Activated CD8-positive, alpha-beta memory T cell treated with anti-CD3 and anti-CD28 coated beads, Interleukin-2, amount 50 U/mL, for 4 hours (primary cell): ENCODE results near the gene C22orf42.

Source experiments
- DNase-seq: peaks from one replicate; pipeline ENCODE4 v3.0.0-alpha.2; 2020

Gene C22orf42

DNA sequence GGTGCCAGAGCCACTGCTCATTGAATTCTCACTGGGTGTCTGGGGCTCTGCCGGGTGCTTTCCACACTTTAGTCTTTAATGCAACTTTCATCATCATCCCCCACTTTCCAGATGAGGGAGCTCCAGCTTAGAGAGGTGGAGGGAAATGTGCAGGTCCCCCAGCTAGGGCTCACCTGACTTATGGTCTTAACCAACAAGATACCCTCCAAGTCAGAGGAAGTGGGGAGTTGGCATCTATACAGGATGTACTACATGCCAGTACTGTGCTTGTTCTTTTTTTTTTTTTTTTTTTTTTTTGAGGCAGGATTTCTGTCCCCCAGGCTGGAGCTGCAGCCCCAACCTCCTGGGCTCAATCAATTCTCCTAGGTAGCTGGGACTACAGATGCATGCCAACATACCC, 26.3 kb downstream of the C22orf42 start:
- no peak for DNase-seq

- DNase-seq, result no peak
Observed at GRCh38 chr22:32132126-32132525, 27.0 kb downstream of the C22orf42 start.

- no peak for DNase-seq
Observed at GRCh38 chr22:32130464-32130863, 28.6 kb downstream of the C22orf42 start.

- no peak for DNase-seq
Observed at GRCh38 chr22:32127904-32128303, 31.2 kb downstream of the C22orf42 start.

DNA sequence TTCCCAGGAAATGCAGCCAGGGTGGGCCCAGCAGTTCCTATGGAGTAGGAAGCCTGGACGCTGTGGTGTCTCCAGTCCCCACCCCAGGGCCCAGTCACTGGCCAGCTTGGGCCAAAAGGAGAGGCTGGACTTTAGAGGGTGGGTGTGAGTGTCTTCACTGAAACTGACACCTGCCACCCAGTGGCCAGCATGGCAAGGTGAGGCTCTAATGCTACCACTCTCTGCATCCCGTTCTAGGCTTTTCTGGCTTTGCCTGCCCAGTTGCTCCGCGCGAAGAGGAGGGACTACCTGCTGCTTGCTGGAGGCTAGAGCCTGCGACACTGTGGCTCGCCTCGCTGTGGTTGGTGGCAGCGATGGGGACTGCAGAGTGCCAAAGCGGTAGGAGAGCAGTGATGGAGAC, 35.4 kb downstream of the C22orf42 start:
- no peak for DNase-seq

GRCh38 chr22:32122899-32123298, 36.2 kb downstream of the C22orf42 start:
- DNase-seq, result no peak

DNA sequence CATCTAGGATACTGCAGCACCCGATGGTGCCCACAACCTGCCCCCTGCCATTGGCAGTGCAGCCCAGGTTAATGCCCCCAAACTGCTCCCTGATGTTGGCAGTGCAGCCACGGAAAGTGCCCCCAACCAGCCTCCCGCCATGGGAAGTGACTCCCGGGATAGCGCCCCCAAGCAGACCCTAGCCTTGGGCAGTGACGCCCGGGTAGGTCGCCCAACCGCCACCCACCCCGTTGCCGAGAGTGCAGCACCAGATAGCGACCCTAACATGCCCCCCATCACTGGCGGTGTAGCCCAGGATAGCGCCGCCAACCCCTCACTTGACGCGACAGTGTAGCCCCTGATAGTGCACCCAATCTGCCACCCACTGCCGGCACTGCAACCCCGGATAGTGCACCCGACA, 38.5 kb downstream of the C22orf42 start:
- no peak for DNase-seq

GRCh38 chr22:32119568-32120235, 39.4 kb downstream of the C22orf42 start:
- no peak for DNase-seq

DNA sequence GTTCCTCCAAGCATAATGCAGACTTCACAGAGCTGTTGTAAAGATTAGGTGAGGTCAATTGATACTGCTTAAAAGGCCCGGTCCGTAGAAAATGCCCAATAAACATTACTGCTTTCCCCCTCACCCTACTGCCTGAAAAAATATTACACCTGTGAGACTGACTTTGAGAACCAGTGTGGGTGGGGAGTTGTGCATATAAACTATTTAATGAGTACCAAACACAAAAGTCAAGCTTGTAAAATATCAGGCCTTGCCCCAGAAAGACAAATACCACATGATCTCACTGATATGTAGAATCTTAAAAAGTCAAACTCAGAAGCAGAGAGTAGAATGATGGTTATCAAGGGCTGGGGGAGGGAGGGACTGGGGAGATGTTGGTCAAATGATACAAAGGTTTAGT, 46.7 kb downstream of the C22orf42 start:
- no peak for DNase-seq

DNA sequence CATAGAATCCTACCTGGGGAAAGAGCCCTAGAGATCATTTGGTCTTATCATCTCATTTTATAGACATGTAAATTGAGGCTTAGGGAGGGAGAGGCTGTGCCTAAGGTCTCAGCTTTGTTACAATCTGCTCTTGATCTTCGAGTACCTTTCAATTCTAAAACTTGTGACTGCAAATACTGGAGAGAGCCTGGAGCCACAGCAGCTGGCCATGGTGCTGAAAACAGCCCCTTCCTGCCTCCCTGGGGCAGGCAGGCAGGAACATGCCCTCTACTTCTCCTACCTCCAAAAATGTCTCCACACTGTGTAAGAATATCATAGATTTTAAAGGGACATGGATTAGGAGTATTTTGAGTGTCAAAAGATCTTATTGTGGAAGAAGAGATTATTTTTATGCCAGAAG, 52.2 kb downstream of the C22orf42 start:
- DNase-seq, result no peak

DNA sequence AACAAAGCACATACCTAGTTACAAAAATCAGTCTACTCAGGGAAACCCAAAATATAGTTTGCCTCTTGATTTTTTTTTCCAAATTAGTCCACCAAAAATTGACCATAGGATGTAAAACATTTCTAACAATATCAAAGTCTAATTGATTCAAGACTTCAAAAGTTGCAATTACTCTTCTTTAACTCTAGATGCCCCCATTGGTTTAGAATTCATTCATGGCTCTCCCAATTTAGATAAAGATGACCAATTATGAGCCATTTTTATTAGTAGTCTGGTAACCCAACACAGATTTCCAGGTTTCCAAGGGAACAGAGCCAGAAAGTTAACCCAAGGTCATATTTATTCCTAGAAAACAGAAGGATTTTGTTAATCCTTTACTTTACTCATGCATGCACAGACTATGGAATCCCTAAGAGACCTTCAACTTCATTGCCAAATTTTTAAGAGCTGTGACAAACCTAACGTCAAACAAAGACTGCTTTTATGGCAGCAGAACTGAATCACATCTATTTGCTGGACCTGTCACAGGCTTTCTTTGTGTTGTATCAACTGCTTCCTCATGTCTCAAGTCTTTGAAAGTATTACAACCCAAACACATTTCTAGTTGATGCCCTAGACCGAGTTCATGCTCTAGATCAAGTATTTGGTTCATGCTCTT, 55.3 kb downstream of the C22orf42 start:
- DNase-seq, result no peak

DNA sequence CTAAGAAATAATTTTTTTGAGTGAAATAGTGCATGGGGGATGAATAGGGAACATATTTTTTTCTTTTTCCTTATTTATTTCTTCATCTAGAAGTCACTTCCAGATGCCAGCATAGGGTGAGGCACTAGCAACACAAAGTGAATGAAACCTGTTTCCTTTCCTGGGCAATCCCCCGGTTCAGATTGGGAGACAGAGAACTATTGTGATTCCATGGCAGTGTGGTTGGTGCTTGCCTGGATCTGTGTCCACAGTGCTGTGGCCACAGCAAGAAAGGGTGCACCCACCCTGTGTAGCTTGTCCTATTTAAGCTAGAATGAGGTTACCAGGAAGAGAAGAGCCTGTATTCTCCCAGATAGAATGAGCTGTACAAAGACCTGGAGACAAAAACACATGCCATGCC, 58.4 kb downstream of the C22orf42 start:
- no peak for DNase-seq
